SK-N-MC (cell line): ENCODE data around the gene MCC.

Experiments
- EZH2 ChIP-seq: fragments of 200-600 bp; sonication (generic); IDR thresholded peaks from one replicate; pipeline ENCODE4 v1.6.1; 2017; ENCODE audit warnings: antibody characterized with exemption
- FOXP2 ChIP-seq: optimal IDR thresholded peaks from 2 replicates; pipeline ENCODE3; 2011; ENCODE audit warnings: mild to moderate bottlenecking, moderate library complexity; ENCODE audit not compliant: insufficient read depth; ENCODE audit errors: extremely low read length, control extremely low read depth
- POLR2AphosphoS5 ChIP-seq: IDR thresholded peaks from 2 replicates; pipeline ENCODE4 v1.6.1; 2012; ENCODE audit warnings: mild to moderate bottlenecking, low read depth, low read length, borderline replicate concordance

DNA sequence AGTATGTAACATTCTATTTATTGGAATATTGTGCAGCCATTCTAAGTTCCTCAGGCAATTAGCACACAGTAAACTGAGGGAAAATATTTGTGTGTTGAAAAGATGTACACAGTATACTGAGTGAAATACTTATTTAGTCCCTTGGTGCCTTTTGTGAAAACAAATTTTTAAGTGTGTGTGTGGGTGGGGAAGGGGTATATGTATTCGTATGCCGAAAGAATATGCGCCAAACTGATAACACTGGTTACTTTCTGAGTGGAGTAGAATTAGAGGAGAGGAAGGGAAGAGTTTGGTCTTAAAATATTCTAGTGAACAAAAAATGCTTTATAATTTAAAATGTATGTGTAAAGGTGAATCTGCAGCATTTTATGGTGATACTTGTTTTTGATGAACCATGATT is 508.5 kb downstream of the MCC start:
- no peak for TF ChIP-seq EZH2
- no peak for TF ChIP-seq POLR2AphosphoS5
- TF ChIP-seq FOXP2, result no peak
